MCF 10A (cell line): Measurements from ENCODE around the gene KIF21B. TPM values are rescaled to one million over a fixed set of nuclear protein-coding genes. Genes with fewer than 3 reads are reported as not detected.

Experiments
- BruUV-seq: library from RNA; stranded (reverse); fragments of 400-500 nt; replicated peaks from 2 replicates; lab custom pipeline; 2021; lab: Mats Ljungman, UMichigan
- CTCF ChIA-PET: fragments of 300-600 bp; sonication (Branson Sonifier 250); formaldehyde crosslinking; extraction: SDS; loops from one replicate; lab custom pipeline; 2021; ENCODE audit warnings: antibody characterized with exemption, inconsistent platforms; lab: Yijun Ruan, JAX
- POLR2A ChIA-PET: fragments of 300-600, 350-650 bp; sonication (Branson Sonifier 250); formaldehyde crosslinking; extraction: SDS; loops from one replicate; lab custom pipeline; 2020; ENCODE audit warnings: antibody characterized with exemption, inconsistent platforms; lab: Yijun Ruan, JAX
- DNase-seq: peaks from one replicate; pipeline ENCODE4 v3.0.0-alpha.2; 2018; ENCODE audit not compliant: unreplicated experiment
- H3K27ac Mint-ChIP-seq: one replicate; pipeline ENCODE4 v1.8.0; 2022; ENCODE audit warnings: mild to moderate bottlenecking, low read depth, mixed read lengths; ENCODE audit not compliant: unreplicated experiment
- H3K27me3 Mint-ChIP-seq: one replicate; pipeline ENCODE4 v1.8.0; 2022; ENCODE audit warnings: mixed read lengths; ENCODE audit not compliant: insufficient read depth, unreplicated experiment
- H3K36me3 Mint-ChIP-seq: one replicate; pipeline ENCODE4 v1.8.0; 2022; ENCODE audit warnings: mild to moderate bottlenecking, moderate library complexity, mixed read lengths; ENCODE audit not compliant: insufficient read depth, unreplicated experiment
- H3K4me1 Mint-ChIP-seq: one replicate; pipeline ENCODE4 v1.8.0; 2022; ENCODE audit warnings: mixed read lengths; ENCODE audit not compliant: insufficient read depth, unreplicated experiment
- H3K4me3 Mint-ChIP-seq: one replicate; pipeline ENCODE4 v1.8.0; 2022; ENCODE audit warnings: mild to moderate bottlenecking, moderate library complexity, mixed read lengths; ENCODE audit not compliant: unreplicated experiment
- H3K9me3 Mint-ChIP-seq: one replicate; pipeline ENCODE4 v1.8.0; 2022; ENCODE audit warnings: mixed read lengths; ENCODE audit not compliant: unreplicated experiment
- intact Hi-C: fragments of 100-400 bp; cut with micrococcal nuclease; formaldehyde crosslinking; loops from 2 replicates; pipeline ENCODE4 v1.14.1; 2022
- total RNA-seq: library from RNA; stranded (reverse); gene quantifications from 2 replicates; pipeline ENCODE4 v1.2.3, GENCODE V29; 2022
- TF ChIP-seq, protein P1 (sequence below): fragments of 200-600 bp; IDR thresholded peaks from one replicate; pipeline ENCODE4 v1.8.0; 2022; ENCODE audit warnings: antibody characterized with exemption, mild to moderate bottlenecking; ENCODE audit not compliant: unreplicated experiment

Gene KIF21B
- total RNA-seq, 1 experiment from 2014 or later, result 12.7 TPM

- intact Hi-C loops, result no loop called here
- DNase-seq, result no peak
- Mint-ChIP-seq H3K9me3 (no peaks in the 10 kb centered on the region), H3K4me1 (no peaks in the 10 kb centered on the region), H3K27me3 (no peaks in the 10 kb centered on the region), H3K27ac (no peak overlapping the region), H3K4me3 (no peak overlapping the region), H3K36me3 (peaks cover 6% of the 10 kb centered on the region)
- TF ChIP-seq, protein P1, sequence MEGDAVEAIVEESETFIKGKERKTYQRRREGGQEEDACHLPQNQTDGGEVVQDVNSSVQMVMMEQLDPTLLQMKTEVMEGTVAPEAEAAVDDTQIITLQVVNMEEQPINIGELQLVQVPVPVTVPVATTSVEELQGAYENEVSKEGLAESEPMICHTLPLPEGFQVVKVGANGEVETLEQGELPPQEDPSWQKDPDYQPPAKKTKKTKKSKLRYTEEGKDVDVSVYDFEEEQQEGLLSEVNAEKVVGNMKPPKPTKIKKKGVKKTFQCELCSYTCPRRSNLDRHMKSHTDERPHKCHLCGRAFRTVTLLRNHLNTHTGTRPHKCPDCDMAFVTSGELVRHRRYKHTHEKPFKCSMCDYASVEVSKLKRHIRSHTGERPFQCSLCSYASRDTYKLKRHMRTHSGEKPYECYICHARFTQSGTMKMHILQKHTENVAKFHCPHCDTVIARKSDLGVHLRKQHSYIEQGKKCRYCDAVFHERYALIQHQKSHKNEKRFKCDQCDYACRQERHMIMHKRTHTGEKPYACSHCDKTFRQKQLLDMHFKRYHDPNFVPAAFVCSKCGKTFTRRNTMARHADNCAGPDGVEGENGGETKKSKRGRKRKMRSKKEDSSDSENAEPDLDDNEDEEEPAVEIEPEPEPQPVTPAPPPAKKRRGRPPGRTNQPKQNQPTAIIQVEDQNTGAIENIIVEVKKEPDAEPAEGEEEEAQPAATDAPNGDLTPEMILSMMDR, result no peak
- BruUV-seq, result no TSS peak
- CTCF ChIA-PET, result interaction anchor here (0.6 to 5.0 kb wide), 8 partner anchors 9 to 907 kb away, joined by 3 to 31 read pairs (median 3); no protein-coding TSS in a partner anchor
- POLR2A ChIA-PET, result no interaction called here
Measured at GRCh38 chr1:200989337-200989736, 34.2 kb downstream of the KIF21B start.

DNA sequence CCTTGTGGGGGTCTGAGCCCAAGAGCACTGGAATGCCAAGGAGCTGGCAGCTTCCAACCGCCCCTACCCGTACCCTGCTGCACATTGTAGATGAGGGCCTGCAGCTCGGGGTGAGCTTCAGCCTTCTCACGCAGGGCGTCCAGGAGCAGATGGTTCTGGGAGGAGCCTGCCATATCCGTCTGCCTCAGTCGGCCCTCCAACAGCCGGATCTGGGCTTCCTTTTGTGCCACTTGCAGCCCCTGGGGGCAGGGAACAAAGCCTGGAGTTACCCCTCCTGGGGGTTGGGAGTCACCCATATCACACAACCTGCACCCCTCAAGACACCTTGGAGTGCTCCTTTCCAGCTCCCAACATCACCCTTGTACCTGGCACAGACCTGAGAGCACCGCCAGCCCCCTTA, 34.8 kb downstream of the KIF21B start:
- POLR2A ChIA-PET, result no interaction called here
- DNase-seq, result no peak
- no peak overlapping the region for H3K4me3 Mint-ChIP-seq

DNA sequence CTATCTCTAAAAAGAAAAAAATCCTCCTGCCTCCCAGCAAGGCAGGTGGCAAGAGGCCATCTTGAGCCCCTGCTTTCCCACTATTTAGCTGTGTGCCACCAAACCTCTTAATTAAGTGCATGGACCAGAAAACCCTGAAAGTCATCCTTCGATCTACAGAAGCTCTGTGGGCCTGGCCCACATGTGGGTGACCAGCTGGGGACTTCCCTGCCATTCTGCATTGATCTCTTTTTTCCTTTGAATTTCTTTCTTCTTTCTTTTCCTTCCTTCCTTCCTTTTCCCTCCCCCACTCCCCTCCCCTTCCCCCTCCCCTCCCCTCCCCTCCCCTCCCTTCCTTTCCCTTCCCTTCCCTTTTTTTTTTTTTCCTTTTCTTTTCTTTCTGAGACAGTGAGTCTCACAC, 38.0 kb downstream of the KIF21B start:
- intact Hi-C loops, result no loop called here
- no peaks in the 10 kb centered on the region for H3K4me1 Mint-ChIP-seq
- no peak overlapping the region for H3K4me3 Mint-ChIP-seq
- H3K9me3 Mint-ChIP-seq, result no peaks in the 10 kb centered on the region
- DNase-seq, result no peak
- ChIA-PET CTCF (interaction anchor here (0.5 to 9.6 kb wide), 5 partner anchors 8 to 169 kb away, joined by 3 to 117 read pairs (median 3); no protein-coding TSS in a partner anchor), POLR2A (interaction anchor here (1.4 kb wide), 1 partner anchor 12 kb away, joined by 3 read pairs; no protein-coding TSS in a partner anchor)
- no peaks in the 10 kb centered on the region for H3K27me3 Mint-ChIP-seq
- no TSS peak for BruUV-seq
- H3K36me3 Mint-ChIP-seq, result peaks cover 6% of the 10 kb centered on the region
- H3K27ac Mint-ChIP-seq, result no peak overlapping the region
- TF ChIP-seq, protein P1, result no peak

More for the DNA sequence above, 34.8 kb downstream of the KIF21B start:
- BruUV-seq, result no TSS peak
- Mint-ChIP-seq H3K9me3 (no peaks in the 10 kb centered on the region), H3K27me3 (no peaks in the 10 kb centered on the region), H3K36me3 (peaks cover 6% of the 10 kb centered on the region), H3K27ac (no peak overlapping the region), H3K4me1 (no peaks in the 10 kb centered on the region)
- TF ChIP-seq, protein P1, result no peak
- intact Hi-C loops, result no loop called here
- CTCF ChIA-PET, result interaction anchor here (0.6 to 5.0 kb wide), 9 partner anchors 9 to 908 kb away, joined by 3 to 31 read pairs (median 3); no protein-coding TSS in a partner anchor

GRCh38 chr1:200983035-200983561, 40.4 kb downstream of the KIF21B start:
- no peak overlapping the region for H3K4me3 Mint-ChIP-seq
- intact Hi-C loops, result no loop called here
- no peak for DNase-seq
- H3K36me3 Mint-ChIP-seq, result peaks cover 6% of the 10 kb centered on the region
- no peaks in the 10 kb centered on the region for H3K27me3 Mint-ChIP-seq
- BruUV-seq, result no TSS peak
- ChIA-PET POLR2A (no interaction called here), CTCF (interaction anchor here (0.7 to 9.6 kb wide), 3 partner anchors 11 to 55 kb away, joined by 4 to 117 read pairs (median 7); no protein-coding TSS in a partner anchor)
- H3K4me1 Mint-ChIP-seq, result no peaks in the 10 kb centered on the region
- no peak overlapping the region for H3K27ac Mint-ChIP-seq
- H3K9me3 Mint-ChIP-seq, result no peaks in the 10 kb centered on the region
- TF ChIP-seq, protein P1, result no peak
